GM13977 (cell line): ENCODE data around the gene CDC42BPA.

Experiments
- DNase-seq: peaks from one replicate; pipeline ENCODE4 v3.0.0; 2012; ENCODE audit warnings: low spot score
- in situ Hi-C: fragments of 300-500 bp; cut with MboI; formaldehyde crosslinking; loops from one replicate; pipeline ENCODE4 v1.12.0; 2022; ENCODE audit warnings: low sequenced_read_pairs, low pct_unique_long_range_greater_than_20kb, mixed read lengths, inconsistent platforms; ENCODE audit not compliant: unreplicated experiment
- TF ChIP-seq, protein P1 (sequence below): IDR thresholded peaks from 2 replicates; pipeline ENCODE4 v1.5.1; 2012; ENCODE audit warnings: mild to moderate bottlenecking, control low read depth; ENCODE audit not compliant: insufficient read depth; ENCODE audit errors: extremely low read depth, missing control alignments

Gene CDC42BPA

DNA sequence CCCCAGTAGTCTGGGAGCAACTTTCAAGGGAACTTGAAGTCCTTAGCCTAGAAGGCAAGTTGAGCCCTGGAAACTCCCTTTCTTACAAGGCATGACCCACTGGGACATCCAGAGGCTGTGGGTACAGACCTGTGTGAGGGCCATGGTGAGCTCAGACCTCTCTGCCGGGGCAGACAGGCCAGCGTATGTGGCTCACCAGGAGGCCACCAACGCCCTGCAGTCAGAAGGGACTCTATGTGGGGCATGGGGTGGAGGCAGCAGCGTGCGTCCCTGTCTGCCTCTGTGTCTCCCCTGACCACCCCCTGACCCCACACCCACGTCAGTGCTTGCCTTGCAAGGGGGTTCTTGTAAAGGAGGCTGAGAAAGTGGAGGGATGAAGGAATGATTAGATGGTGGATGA, 367.4 kb downstream of the CDC42BPA start:
- TF ChIP-seq, protein P1, sequence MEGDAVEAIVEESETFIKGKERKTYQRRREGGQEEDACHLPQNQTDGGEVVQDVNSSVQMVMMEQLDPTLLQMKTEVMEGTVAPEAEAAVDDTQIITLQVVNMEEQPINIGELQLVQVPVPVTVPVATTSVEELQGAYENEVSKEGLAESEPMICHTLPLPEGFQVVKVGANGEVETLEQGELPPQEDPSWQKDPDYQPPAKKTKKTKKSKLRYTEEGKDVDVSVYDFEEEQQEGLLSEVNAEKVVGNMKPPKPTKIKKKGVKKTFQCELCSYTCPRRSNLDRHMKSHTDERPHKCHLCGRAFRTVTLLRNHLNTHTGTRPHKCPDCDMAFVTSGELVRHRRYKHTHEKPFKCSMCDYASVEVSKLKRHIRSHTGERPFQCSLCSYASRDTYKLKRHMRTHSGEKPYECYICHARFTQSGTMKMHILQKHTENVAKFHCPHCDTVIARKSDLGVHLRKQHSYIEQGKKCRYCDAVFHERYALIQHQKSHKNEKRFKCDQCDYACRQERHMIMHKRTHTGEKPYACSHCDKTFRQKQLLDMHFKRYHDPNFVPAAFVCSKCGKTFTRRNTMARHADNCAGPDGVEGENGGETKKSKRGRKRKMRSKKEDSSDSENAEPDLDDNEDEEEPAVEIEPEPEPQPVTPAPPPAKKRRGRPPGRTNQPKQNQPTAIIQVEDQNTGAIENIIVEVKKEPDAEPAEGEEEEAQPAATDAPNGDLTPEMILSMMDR = no peak
- in situ Hi-C loops = no loop called here
- no peak for DNase-seq

DNA sequence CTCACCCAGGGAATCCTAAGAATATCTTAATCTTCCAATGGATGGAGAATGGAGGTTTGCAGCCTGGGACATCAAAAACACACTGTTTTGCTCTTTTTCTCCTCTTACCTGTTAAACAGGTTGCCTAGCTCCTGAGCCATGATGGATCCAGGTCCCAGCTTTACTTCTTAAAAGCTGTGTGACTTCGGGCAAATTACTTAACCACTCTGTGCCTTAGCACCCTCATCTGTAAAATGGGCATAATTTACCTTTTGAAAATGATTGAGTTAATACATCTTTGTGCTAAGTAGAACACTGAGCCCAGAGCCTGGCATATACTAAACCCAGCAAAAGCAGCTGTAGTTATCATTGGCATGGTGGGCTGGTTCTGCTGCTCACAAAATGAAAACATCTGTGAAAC, 368.0 kb downstream of the CDC42BPA start:
- in situ Hi-C loops = no loop called here
- TF ChIP-seq, protein P1 = no peak
- DNase-seq = no peak

DNA sequence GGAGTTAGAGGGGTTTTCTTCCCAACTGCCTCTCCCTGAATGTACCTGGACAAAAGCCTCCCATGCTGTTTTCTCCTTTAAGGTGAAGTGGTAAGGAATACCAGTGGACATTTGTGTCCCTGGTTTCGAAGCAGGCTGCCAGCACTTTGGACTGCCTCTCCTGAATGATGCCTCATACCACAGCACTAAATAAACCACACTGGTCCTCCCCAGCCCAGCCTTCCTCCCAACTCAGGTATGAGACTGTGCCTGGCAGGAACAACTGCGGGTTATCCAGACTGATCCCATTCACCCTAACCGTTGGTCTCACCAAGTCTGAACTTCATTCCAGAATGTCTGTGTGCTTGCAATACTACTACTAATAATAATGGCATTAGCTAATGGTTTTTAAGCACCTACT, 368.9 kb downstream of the CDC42BPA start:
- TF ChIP-seq, protein P1 = no peak
- in situ Hi-C loops = no loop called here
- DNase-seq = no peak

DNA sequence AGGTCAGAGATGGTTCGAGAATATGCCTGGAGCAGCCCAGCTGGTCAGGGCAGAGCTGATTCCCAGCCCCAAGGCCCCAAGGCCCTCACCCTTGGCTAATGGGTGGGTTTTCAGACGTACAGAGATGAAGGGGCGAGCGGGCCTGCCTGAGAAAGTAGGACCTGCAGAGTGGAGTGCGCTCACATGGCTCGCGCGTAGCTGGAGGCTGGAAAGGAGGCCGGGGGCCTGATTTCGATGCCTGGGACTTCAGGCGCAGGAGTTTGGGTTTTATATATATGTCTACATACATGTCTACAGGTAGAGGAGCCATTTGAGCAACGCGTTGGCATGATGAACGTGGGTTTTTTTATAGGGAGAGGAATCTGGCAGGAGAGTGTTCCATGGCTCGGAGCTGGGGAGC, 369.3 kb downstream of the CDC42BPA start:
- TF ChIP-seq, protein P1 = no peak
- DNase-seq = no peak
- in situ Hi-C loops = no loop called here

DNA sequence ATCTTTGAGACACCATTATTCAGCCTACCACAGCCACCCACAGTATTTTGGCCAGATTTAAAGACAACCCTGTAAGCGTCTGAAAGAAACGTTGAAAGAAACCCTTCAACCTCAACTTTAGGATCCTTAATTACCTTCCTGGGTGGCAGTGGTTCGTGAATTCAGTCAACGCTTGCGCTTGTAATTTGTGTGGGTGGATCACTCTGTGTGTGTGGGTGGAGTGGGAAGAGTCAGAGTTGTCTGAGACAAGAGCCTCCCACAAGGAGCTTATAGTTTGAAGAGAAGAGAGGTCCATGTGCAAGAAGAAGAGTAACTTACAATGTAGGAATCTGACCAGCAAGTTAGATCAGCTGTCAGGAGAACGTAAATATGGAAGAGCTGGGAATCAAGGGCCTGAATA, 369.8 kb downstream of the CDC42BPA start:
- in situ Hi-C loops = no loop called here
- TF ChIP-seq, protein P1 = no peak
- no peak for DNase-seq

DNA sequence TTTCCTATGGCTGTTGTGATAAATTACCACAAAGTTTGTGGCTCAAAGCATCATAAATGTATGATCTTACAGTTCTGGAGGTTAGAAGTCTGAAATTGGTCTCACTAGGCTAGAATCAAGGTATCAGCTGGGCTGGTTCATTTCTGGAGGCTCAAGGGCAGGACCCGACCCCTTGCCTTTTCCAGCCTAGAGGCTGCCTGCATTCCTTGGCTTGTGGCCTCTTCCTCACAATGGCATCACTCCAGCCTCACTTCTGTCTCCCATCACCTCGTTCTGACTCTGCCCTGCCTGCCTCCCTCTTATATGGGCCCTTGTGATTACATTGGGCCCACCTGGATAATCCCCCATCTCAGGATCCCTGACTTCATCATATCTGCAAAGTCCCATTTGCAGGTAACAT, 370.2 kb downstream of the CDC42BPA start:
- TF ChIP-seq, protein P1 = no peak

DNA sequence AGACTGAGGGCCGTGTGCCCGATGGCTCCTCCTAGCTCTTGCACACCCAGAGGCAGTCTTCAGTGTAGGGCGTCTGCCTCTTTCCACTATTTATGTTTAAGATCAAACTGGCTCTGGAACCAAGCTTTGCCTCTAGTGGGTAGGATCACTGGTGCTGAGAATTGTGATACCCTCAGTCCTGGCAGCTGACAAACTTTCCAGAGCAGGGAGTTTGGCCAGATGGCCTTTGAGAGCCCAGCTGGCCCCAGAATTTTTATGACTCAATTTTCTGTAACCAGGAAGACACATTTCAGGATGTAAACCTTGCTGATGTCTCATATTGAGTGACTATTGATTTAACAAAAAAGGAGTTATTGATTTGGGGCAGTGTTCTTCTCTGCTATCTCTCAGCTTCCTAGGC, 371.5 kb downstream of the CDC42BPA start:
- DNase-seq = no peak
- in situ Hi-C loops = no loop called here
- TF ChIP-seq, protein P1 = no peak

More for the DNA sequence above, 370.2 kb downstream of the CDC42BPA start:
- in situ Hi-C loops = no loop called here
- no peak for DNase-seq
